H1 (cell line): Measurements from ENCODE around the gene THBS1. TPM values are rescaled to one million over a fixed set of nuclear protein-coding genes. Genes with fewer than 3 reads are reported as not detected.

Experiments
- polyA plus RNA-seq, 7 experiments: library from polyadenylated mRNA; depleted of rRNA in 3 of 7; stranded (reverse) in 5 of 7; unstranded in 2 of 7; fragments of >200 nt in 5 of 7; fragments of 200-250 nt in 2 of 7; gene quantifications; 1 replicate in 5 of 7; 2 replicates in 1 of 7; 4 replicates in 1 of 7; pipeline versions ENCODE4 v1.2.1 to v1.2.3, GENCODE V29; 2011 to 2013; ENCODE audit warnings: missing spikeins in 2 of 7, mixed read lengths in 2 of 7
- total RNA-seq: library from RNA; stranded (reverse); fragmentation: NEBNext Ultra II Directional; extraction: Animal tissue kit (Norgen Biotek cat#: 25700); gene quantifications from 2 replicates; pipeline ENCODE4 v1.2.1, GENCODE V29; 2021
- TF ChIP-seq, protein P1 (sequence below): fragments of 300-600 bp; sonication (generic); IDR thresholded peaks from 2 replicates; pipeline ENCODE4 v1.7.1; 2012; ENCODE audit warnings: low read length, moderate library complexity, mild to moderate bottlenecking, inconsistent platforms; ENCODE audit not compliant: insufficient replicate concordance
- TF ChIP-seq, protein P2 (sequence below): IDR thresholded peaks from 2 replicates; pipeline ENCODE4 v1.6.1; 2012; ENCODE audit warnings: low read length, inconsistent platforms

Gene THBS1
- total and polyA plus RNA-seq, 2 of the 8 experiments (the other 6 are each of a cell fraction or from before 2014, with no cell fraction given), result 10.3 to 63.3 TPM

DNA sequence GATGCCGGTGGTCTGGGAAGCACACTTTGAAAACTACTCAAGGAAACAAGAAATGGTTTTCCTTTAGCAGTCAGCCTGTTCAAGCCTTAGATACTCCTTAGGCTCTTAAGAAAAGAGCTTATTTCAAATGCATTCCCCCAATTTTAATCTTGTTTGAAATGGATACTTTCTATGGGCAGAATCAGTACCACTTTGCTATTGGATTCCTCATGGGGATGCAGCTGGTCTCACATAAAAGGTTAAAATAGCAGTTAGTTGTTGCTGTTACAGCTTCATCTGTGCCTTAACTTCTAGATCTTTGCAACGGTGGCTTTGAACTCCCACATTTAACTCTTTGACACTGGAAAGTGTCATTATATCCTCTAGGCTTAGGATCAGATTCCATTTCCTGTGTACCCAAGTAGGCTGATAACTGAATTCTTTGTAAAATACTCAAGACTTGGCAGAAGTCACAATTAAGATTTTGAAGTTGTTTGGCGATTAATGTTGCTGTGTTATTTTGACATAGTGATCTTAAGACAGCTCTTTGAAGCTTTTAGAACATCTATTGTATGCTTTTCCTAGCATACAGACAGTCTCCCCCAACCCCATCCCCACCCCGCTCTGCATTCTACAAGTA is 2.2 kb downstream of the THBS1 start (continued):
- TF ChIP-seq, protein P1, sequence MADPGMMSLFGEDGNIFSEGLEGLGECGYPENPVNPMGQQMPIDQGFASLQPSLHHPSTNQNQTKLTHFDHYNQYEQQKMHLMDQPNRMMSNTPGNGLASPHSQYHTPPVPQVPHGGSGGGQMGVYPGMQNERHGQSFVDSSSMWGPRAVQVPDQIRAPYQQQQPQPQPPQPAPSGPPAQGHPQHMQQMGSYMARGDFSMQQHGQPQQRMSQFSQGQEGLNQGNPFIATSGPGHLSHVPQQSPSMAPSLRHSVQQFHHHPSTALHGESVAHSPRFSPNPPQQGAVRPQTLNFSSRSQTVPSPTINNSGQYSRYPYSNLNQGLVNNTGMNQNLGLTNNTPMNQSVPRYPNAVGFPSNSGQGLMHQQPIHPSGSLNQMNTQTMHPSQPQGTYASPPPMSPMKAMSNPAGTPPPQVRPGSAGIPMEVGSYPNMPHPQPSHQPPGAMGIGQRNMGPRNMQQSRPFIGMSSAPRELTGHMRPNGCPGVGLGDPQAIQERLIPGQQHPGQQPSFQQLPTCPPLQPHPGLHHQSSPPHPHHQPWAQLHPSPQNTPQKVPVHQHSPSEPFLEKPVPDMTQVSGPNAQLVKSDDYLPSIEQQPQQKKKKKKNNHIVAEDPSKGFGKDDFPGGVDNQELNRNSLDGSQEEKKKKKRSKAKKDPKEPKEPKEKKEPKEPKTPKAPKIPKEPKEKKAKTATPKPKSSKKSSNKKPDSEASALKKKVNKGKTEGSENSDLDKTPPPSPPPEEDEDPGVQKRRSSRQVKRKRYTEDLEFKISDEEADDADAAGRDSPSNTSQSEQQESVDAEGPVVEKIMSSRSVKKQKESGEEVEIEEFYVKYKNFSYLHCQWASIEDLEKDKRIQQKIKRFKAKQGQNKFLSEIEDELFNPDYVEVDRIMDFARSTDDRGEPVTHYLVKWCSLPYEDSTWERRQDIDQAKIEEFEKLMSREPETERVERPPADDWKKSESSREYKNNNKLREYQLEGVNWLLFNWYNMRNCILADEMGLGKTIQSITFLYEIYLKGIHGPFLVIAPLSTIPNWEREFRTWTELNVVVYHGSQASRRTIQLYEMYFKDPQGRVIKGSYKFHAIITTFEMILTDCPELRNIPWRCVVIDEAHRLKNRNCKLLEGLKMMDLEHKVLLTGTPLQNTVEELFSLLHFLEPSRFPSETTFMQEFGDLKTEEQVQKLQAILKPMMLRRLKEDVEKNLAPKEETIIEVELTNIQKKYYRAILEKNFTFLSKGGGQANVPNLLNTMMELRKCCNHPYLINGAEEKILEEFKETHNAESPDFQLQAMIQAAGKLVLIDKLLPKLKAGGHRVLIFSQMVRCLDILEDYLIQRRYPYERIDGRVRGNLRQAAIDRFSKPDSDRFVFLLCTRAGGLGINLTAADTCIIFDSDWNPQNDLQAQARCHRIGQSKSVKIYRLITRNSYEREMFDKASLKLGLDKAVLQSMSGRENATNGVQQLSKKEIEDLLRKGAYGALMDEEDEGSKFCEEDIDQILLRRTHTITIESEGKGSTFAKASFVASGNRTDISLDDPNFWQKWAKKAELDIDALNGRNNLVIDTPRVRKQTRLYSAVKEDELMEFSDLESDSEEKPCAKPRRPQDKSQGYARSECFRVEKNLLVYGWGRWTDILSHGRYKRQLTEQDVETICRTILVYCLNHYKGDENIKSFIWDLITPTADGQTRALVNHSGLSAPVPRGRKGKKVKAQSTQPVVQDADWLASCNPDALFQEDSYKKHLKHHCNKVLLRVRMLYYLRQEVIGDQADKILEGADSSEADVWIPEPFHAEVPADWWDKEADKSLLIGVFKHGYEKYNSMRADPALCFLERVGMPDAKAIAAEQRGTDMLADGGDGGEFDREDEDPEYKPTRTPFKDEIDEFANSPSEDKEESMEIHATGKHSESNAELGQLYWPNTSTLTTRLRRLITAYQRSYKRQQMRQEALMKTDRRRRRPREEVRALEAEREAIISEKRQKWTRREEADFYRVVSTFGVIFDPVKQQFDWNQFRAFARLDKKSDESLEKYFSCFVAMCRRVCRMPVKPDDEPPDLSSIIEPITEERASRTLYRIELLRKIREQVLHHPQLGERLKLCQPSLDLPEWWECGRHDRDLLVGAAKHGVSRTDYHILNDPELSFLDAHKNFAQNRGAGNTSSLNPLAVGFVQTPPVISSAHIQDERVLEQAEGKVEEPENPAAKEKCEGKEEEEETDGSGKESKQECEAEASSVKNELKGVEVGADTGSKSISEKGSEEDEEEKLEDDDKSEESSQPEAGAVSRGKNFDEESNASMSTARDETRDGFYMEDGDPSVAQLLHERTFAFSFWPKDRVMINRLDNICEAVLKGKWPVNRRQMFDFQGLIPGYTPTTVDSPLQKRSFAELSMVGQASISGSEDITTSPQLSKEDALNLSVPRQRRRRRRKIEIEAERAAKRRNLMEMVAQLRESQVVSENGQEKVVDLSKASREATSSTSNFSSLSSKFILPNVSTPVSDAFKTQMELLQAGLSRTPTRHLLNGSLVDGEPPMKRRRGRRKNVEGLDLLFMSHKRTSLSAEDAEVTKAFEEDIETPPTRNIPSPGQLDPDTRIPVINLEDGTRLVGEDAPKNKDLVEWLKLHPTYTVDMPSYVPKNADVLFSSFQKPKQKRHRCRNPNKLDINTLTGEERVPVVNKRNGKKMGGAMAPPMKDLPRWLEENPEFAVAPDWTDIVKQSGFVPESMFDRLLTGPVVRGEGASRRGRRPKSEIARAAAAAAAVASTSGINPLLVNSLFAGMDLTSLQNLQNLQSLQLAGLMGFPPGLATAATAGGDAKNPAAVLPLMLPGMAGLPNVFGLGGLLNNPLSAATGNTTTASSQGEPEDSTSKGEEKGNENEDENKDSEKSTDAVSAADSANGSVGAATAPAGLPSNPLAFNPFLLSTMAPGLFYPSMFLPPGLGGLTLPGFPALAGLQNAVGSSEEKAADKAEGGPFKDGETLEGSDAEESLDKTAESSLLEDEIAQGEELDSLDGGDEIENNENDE, result peak; percentile 67
- TF ChIP-seq, protein P2, sequence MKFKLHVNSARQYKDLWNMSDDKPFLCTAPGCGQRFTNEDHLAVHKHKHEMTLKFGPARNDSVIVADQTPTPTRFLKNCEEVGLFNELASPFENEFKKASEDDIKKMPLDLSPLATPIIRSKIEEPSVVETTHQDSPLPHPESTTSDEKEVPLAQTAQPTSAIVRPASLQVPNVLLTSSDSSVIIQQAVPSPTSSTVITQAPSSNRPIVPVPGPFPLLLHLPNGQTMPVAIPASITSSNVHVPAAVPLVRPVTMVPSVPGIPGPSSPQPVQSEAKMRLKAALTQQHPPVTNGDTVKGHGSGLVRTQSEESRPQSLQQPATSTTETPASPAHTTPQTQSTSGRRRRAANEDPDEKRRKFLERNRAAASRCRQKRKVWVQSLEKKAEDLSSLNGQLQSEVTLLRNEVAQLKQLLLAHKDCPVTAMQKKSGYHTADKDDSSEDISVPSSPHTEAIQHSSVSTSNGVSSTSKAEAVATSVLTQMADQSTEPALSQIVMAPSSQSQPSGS, result peak; percentile 10; the same call in 1 of the 2 replicates
- TF ChIP-seq, all 59 proteins: peak for 3
